ENCODE results near the gene YJEFN3. TPM values are rescaled to one million over a fixed set of nuclear protein-coding genes. Genes with fewer than 3 reads are reported as not detected.

The YJEFN3 gene
- total RNA-seq, 1 experiment from 2014 or later = 25.3 TPM

GRCh38 chr19:19491321-19492025 lies 37.2 kb upstream of the YJEFN3 start:
- Histone ChIP-seq H3K27me3 (ENCODE audit: insufficient read depth, low read length) (no peaks in the 10 kb centered on the region), H3K27ac (ENCODE audit: low read depth, low read length) (no peak overlapping the region), H3K4me2 (ENCODE audit: low read length) (no peak overlapping the region), H3K4me3 (replicated peaks in 1 of 2; ENCODE audit: low read depth in 1 of 2, low read length in 2 of 2) (no peak overlapping the region), H3K4me1 (ENCODE audit: control insufficient read depth in 1 of 2, insufficient read depth in 2 of 2, low read length in 2 of 2) (peaks cover 19 to 43% of the 10 kb centered on the region in 2 experiments), H3K9me3 (ENCODE audit: control insufficient read depth in 1 of 2, insufficient read depth in 1 of 2, low read depth in 1 of 2, low read length in 2 of 2) (no peaks in the 10 kb centered on the region), H3K36me3 (ENCODE audit: control insufficient read depth in 1 of 2, insufficient read depth in 2 of 2, low read length in 2 of 2) (peaks cover 18 to 31% of the 10 kb centered on the region in 2 experiments; a peak in 3 of 4 replicates), H3K9ac (ENCODE audit: low read length) (no peak overlapping the region), H2AFZ (ENCODE audit: low read depth, low read length, poor library complexity, severe bottlenecking) (no peak overlapping the region), H4K20me1 (ENCODE audit: insufficient read depth) (peaks cover 10% of the 10 kb centered on the region; the same call in 1 of the 2 replicates), H3K9me2 (ENCODE audit: insufficient read depth) (no peaks in the 10 kb centered on the region), H3K79me2 (ENCODE audit: insufficient read depth, low read length) (peaks cover 89% of the 10 kb centered on the region)
- CTCF ChIA-PET = interaction anchor here (1.0 to 3.2 kb wide), 4 partner anchors 10 to 131 kb away, joined by 4 to 40 read pairs (median 6); no protein-coding TSS in a partner anchor
- DNase-seq (ENCODE audit: low read depth, low spot score) = no peak
- ATAC-seq = no peak
- TF ChIP-seq EZH2 (IDR thresholded peaks at IDR 0.05) (no peak), ATF3 (IDR thresholded peaks at IDR 0.05) (no peak), ZFX (IDR thresholded peaks at IDR 0.05) (no peak), YY1 (IDR thresholded peaks at IDR 0.05; ENCODE audit: extremely low read depth, insufficient replicate concordance, low read depth, low read length) (no peak), RAD21 (IDR thresholded peaks at IDR 0.05; ENCODE audit: low read depth) (no peak), SP1 (IDR thresholded peaks at IDR 0.05; ENCODE audit: low read depth) (no peak), MAX (IDR thresholded peaks at IDR 0.05) (no peak), ZNF274 (IDR thresholded peaks at IDR 0.05; ENCODE audit: low read depth, low read length) (no peak), ZBTB33 (IDR thresholded peaks at IDR 0.05; ENCODE audit: extremely low read depth, insufficient replicate concordance, low read length) (no peak), SRF (IDR thresholded peaks at IDR 0.05; ENCODE audit: low read depth) (no peak), EGR1 (IDR thresholded peaks at IDR 0.05; ENCODE audit: low read depth) (no peak)
- intact Hi-C loops (cut with micrococcal nuclease) = loop anchor here (5.0 kb wide), 1 partner anchor 344 kb away; no protein-coding TSS in a partner anchor
- POLR2A ChIA-PET = no interaction called here
- RAD21 ChIA-PET (ENCODE audit: low non-redundant PET in 1 of 2, low total read pairs in 2 of 2, uncharacterized antibody in 2 of 2, unreplicated experiment in 2 of 2) = interaction anchor here in 1 of 2 experiments (1.4 kb wide), 1 partner anchor 125 kb away, joined by 5 read pairs; no protein-coding TSS in a partner anchor
- BruUV-seq (replicated peaks) = no TSS peak
